Brain microvascular endothelial cell (primary cell): ENCODE results near the gene SDHAF3.
"Not testable (repeated sequence)": the region's sequence is repeated elsewhere in the genome, so short reads cannot be mapped to it uniquely, and the experiment has no call there.

ENCODE experiments used
- DNase-seq: peaks from one replicate; pipeline ENCODE4 v3.0.0-alpha.2; 2020
- H3K27ac ChIP-seq: fragments of 250-450 bp; sonication (Bioruptor Pico); 2 replicates; pipeline ENCODE4 v1.5.1; 2020; ENCODE audit warnings: mild to moderate bottlenecking, moderate library complexity
- H3K27me3 ChIP-seq: fragments of 250-450 bp; sonication (Bioruptor Pico); replicated peaks from 2 replicates; pipeline ENCODE4 v1.5.1; 2020; ENCODE audit warnings: mild to moderate bottlenecking
- H3K36me3 ChIP-seq: fragments of 250-450 bp; sonication (Bioruptor Pico); replicated peaks from 2 replicates; pipeline ENCODE4 v1.5.1; 2020; ENCODE audit warnings: mild to moderate bottlenecking
- H3K4me3 ChIP-seq: 2 replicates; pipeline ENCODE4 v1.5.1; 2011; ENCODE audit warnings: low read depth, mild to moderate bottlenecking, control low read depth, low read length, moderate library complexity
- in situ Hi-C: cut with HindIII; loops from 2 replicates; pipeline ENCODE4 v1.10.0; 2017; ENCODE audit warnings: low sequenced_read_pairs, low pct_ligation_motif_present
- TF ChIP-seq, protein P1 (sequence below): IDR thresholded peaks from 2 replicates; pipeline ENCODE4 v1.5.1; 2011; ENCODE audit warnings: low read depth, mild to moderate bottlenecking, moderate library complexity, low read length, control low read depth, inconsistent platforms; ENCODE audit errors: missing control alignments

SDHAF3 gene

DNA sequence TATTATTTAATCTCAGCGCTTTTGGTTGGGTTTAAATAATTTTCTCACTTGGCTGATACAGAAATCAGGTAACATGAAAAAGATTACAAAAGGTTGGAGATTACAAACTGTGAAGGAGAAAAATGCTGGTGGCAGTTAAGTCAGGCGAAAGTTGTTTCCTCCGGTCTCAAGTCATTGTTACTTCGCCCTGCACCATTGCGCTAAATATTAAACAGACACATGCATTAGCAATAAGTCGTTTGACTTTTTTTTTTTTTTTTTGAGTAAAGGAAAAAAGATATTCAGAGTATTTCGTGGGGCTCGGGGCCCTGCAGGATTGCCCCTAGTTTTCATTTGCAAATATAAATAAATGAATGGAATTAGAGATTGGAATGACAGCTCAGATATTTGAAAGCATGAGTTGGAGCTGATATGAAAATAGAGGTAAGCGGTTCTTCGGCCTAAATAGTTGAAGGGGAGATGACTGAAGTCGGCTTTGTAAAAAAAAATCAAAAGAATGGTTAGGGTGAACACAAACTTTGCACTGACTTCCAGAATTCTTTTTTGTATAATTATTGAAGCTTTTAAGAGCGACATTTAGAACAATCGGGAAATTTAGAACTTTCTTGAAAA lies 914 bp downstream of the SDHAF3 start:
- Histone ChIP-seq H3K36me3 (no peaks in the 10 kb centered on the region), H3K27me3 (no peaks in the 10 kb centered on the region), H3K27ac (no peak overlapping the region), H3K4me3 (peak overlapping the region; percentile 97)
- no peak for DNase-seq
- in situ Hi-C loops: no loop called here
- TF ChIP-seq, protein P1, sequence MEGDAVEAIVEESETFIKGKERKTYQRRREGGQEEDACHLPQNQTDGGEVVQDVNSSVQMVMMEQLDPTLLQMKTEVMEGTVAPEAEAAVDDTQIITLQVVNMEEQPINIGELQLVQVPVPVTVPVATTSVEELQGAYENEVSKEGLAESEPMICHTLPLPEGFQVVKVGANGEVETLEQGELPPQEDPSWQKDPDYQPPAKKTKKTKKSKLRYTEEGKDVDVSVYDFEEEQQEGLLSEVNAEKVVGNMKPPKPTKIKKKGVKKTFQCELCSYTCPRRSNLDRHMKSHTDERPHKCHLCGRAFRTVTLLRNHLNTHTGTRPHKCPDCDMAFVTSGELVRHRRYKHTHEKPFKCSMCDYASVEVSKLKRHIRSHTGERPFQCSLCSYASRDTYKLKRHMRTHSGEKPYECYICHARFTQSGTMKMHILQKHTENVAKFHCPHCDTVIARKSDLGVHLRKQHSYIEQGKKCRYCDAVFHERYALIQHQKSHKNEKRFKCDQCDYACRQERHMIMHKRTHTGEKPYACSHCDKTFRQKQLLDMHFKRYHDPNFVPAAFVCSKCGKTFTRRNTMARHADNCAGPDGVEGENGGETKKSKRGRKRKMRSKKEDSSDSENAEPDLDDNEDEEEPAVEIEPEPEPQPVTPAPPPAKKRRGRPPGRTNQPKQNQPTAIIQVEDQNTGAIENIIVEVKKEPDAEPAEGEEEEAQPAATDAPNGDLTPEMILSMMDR: no peak

DNA sequence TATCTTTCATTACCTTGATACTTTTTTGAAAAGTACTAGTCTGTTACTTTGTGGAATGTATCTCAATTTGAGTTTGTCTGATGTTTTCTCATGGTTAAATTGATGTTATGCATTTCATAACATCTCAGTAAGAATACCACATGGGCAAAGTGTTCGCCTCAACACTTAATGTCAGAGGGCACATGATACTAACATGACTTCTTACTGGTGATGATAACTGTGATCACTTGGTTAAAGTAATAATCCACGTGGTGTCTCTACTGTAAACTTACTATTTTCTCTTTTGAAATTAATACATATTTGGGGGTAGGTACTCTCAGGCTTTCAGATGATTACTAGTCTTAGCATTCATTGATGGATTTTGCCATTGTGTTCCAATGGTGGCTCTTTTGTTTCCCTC lies 2.2 kb downstream of the SDHAF3 start:
- TF ChIP-seq, protein P1: no peak
- Histone ChIP-seq H3K4me3 (no peak overlapping the region), H3K27ac (no peak overlapping the region), H3K27me3 (no peaks in the 10 kb centered on the region), H3K36me3 (no peaks in the 10 kb centered on the region)
- in situ Hi-C loops: no loop called here
- DNase-seq: no peak

DNA sequence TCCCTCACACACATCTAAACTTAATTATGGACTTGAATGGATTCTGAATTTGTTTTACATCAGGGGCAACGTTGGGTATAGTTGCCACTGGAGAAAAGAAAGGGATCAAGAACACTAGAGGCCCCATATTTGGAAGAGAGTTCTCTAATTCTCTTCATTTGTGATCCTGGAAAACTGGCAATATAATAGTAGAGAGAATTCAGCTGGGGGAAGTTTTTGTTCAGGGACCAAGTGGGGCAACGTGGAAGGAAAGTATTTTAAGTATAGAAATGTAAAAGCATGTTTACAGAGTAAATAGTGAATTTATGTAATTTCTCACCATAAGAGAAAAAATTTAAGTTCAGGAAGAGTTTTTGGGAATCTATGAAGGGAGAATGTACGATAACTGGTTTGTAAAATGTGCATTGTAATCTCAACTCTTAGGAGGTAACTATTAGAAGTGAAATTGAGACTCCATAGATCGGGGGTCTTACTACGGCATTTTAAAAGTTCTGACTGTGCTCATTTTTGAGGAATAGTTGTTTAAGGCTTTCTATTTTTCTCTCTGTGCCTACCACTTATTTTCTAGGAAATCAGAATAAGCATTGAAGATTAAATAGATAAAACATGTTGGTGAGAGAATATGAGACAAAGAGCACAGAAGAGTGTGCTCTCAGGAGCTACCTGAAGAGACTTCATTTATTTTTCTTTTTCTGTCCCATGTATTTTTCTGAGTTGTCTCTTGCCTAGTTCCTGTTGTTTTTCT lies 3.4 kb downstream of the SDHAF3 start:
- TF ChIP-seq, protein P1: no peak
- Histone ChIP-seq H3K27me3 (no peaks in the 10 kb centered on the region), H3K4me3 (no peak overlapping the region), H3K36me3 (no peaks in the 10 kb centered on the region), H3K27ac (no peak overlapping the region)
- DNase-seq: no peak
- in situ Hi-C loops: no loop called here

DNA sequence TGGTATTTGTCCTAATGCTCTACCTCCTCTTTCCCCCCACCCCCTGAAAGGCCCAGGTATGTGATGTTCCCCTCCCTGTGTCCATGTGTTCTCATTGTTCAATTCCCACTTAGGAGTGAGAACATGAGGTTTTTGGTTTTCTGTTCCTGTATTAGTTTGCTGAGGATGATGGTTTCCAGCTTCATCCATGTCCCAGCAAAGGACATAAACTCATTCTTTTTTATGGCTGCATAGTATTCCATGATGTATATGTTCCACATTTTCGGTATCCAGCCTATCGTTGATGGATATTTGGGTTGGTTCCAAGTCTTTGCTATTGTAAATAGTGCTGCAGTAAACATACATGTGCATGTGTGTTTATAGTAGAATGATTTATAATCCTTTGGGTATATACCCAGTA lies 5.6 kb downstream of the SDHAF3 start:
- in situ Hi-C loops, H3K4me3 ChIP-seq, H3K27me3 ChIP-seq, H3K27ac ChIP-seq, DNase-seq, H3K36me3 ChIP-seq: not testable (repeated sequence)

DNA sequence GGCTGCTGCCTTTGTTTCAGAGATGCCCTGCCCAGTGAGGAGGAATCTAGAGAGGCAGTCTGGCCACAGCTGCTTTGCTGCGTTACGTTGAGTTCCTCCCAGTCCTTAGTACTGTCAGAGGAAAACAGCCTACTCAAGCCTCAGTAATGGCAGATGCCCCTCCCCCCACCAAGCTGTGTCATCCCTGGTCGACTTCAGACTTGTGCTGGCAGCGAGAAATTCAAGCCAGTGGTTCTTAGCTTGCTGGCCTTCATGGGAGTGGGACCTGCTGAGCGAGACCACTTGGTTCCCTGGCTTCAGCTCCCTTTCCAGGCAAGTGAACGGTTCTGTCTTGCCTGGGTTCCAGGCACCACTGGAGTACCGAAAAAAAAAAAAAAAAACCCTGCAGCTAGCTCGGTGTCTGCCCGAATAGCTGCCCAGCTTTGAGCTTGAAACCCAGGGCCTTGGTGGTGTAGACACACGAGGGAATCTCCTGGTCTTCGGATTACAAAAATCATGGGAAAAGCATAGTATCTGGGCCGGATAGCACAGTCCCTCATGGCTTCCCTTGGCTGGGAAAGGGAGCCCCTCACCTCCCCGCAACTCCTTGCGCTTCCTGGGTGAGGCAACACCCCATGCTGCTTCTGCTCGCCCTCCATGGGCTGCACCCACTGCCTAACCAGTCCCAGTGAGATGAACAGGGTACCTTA lies 9.1 kb downstream of the SDHAF3 start:
- TF ChIP-seq, protein P1: no peak
- no peak overlapping the region for H3K27ac ChIP-seq
- peak; percentile 27 for DNase-seq
- H3K36me3 ChIP-seq: no peaks in the 10 kb centered on the region
- no peaks in the 10 kb centered on the region for H3K27me3 ChIP-seq
- no peak overlapping the region for H3K4me3 ChIP-seq
- in situ Hi-C loops: no loop called here

DNA sequence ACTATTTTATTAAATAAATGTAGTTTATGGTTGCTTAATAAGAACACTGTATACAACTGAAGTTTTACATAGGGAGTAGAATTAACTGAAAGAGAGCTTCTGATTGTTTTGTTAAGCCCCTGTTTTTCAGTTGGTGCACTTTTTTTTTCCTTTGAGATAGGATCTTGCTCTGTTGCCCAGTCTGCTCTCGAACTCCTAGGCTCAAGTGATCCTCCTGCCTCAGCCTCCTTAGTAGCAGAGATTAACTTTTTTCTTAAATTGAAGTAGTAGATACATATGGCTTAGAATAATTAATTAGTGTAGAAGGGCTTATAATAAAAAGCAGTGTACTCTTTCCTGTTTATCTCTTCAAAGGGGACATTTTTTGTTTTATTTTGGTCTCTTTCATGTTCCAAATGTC lies 11.2 kb downstream of the SDHAF3 start:
- Histone ChIP-seq H3K27me3 (no peaks in the 10 kb centered on the region), H3K36me3 (no peaks in the 10 kb centered on the region), H3K4me3 (no peak overlapping the region), H3K27ac (no peak overlapping the region)
- in situ Hi-C loops: no loop called here
- TF ChIP-seq, protein P1: no peak
- no peak for DNase-seq
